SK-N-SH (cell line): Measurements from ENCODE around the gene GRAMD1B.

ENCODE experiments used
- EZH2phosphoT487 ChIP-seq: fragments of 200-600 bp; sonication (generic); IDR thresholded peaks from 2 replicates; pipeline ENCODE4 v1.6.1; 2017; ENCODE audit warnings: low read depth, mixed run types, mild to moderate bottlenecking, antibody characterized with exemption, moderate library complexity, borderline replicate concordance
- RAD21 ChIP-seq: IDR thresholded peaks from 2 replicates; pipeline ENCODE4 v1.6.1; 2012; ENCODE audit warnings: mild to moderate bottlenecking, low read length
- TF ChIP-seq, protein P1 (sequence below): fragments of 200-600 bp; sonication (generic); IDR thresholded peaks from 2 replicates; pipeline ENCODE4 v1.6.1; 2017; ENCODE audit warnings: antibody characterized with exemption, mild to moderate bottlenecking, moderate library complexity

GRCh38 chr11:123480290-123480815, 50.3 kb downstream of the GRAMD1B start:
- no peak for TF ChIP-seq EZH2phosphoT487
- TF ChIP-seq, protein P1, sequence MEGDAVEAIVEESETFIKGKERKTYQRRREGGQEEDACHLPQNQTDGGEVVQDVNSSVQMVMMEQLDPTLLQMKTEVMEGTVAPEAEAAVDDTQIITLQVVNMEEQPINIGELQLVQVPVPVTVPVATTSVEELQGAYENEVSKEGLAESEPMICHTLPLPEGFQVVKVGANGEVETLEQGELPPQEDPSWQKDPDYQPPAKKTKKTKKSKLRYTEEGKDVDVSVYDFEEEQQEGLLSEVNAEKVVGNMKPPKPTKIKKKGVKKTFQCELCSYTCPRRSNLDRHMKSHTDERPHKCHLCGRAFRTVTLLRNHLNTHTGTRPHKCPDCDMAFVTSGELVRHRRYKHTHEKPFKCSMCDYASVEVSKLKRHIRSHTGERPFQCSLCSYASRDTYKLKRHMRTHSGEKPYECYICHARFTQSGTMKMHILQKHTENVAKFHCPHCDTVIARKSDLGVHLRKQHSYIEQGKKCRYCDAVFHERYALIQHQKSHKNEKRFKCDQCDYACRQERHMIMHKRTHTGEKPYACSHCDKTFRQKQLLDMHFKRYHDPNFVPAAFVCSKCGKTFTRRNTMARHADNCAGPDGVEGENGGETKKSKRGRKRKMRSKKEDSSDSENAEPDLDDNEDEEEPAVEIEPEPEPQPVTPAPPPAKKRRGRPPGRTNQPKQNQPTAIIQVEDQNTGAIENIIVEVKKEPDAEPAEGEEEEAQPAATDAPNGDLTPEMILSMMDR = no peak
- TF ChIP-seq RAD21 = no peak
